ENCODE measurements around the gene NAGK. TPM values are rescaled to one million over a fixed set of nuclear protein-coding genes. Genes with fewer than 3 reads are reported as not detected.

The NAGK gene
- total and polyA plus RNA-seq, 9 of the 15 experiments (the other 6 are each of a cell fraction or from before 2014, with no cell fraction given) = 4.9 to 14.9 (median 10.6) TPM

GRCh38 chr2:71068218-71069035 lies at the start of gene NAGK (continued):
- TF ChIP-seq ZNF592 (IDR thresholded peaks at IDR 0.05) (peak; percentile 47), HMGXB4 (CRISPR knock-in tag; IDR thresholded peaks at IDR 0.05) (no peak), ZNF324 (CRISPR knock-in tag; IDR thresholded peaks at IDR 0.05) (no peak), NKRF (IDR thresholded peaks at IDR 0.05; ENCODE audit: borderline replicate concordance) (peak; percentile 98), E2F3 (CRISPR knock-in tag; IDR thresholded peaks at IDR 0.05) (peak; percentile 79), ZNF586 (CRISPR knock-in tag; conservative IDR thresholded peaks at IDR 0.05) (no peak), ATF3 (IDR thresholded peaks at IDR 0.05) (peak; percentile 22; the same call in 1 of the 2 replicates), ATF3 (CRISPR knock-in tag; conservative IDR thresholded peaks at IDR 0.05) (no peak), ZHX1 (conservative IDR thresholded peaks at IDR 0.05; ENCODE audit: low read length) (no peak), ATF4 (CRISPR knock-in tag; IDR thresholded peaks at IDR 0.05) (0 out of 2 replicates have a peak, but pooled peaks have one; percentile 44), HBP1 (CRISPR knock-in tag; IDR thresholded peaks at IDR 0.05) (peak; percentile 78; the same call in 1 of the 2 replicates)

Data from K562 (cell line).